ENCODE results near the gene PSMC4. TPM values are rescaled to one million over a fixed set of nuclear protein-coding genes. Genes with fewer than 3 reads are reported as not detected.

Gene PSMC4
- total RNA-seq, 4 donors from 2014 or later: 78.0 to 92.5 (median 87.7) TPM

- no peak for TF ChIP-seq POLR2A (IDR thresholded peaks at IDR 0.05)
- TF ChIP-seq CTCF (IDR thresholded peaks at IDR 0.05): no peak
- 62 to 76% methylated on average over 1 of the region's 1 CpG for WGBS, 2 donors
Measured at GRCh38 chr19:39940221-39940833, 30.6 kb upstream of the PSMC4 start.

GRCh38 chr19:39941151-39941550, 29.8 kb upstream of the PSMC4 start:
- intact Hi-C loops (cut with DNase I; ENCODE audit: low total_unique reads): no loop called here
- DNase-seq (ENCODE audit: low spot score in 2 of 2): no peak
- 48 to 60% methylated on average over 6 of the region's 6 CpGs for WGBS, 2 donors
- TF ChIP-seq CTCF (IDR thresholded peaks at IDR 0.05) (no peak), POLR2A (IDR thresholded peaks at IDR 0.05) (no peak)
- no peak overlapping the region for H3K4me3 ChIP-seq (ENCODE audit: low read depth, poor library complexity, severe bottlenecking)

More at GRCh38 chr19:39940221-39940833, 30.6 kb upstream of the PSMC4 start:
- H3K4me3 ChIP-seq (ENCODE audit: low read depth, poor library complexity, severe bottlenecking): no peak overlapping the region
- intact Hi-C loops (cut with DNase I; ENCODE audit: low total_unique reads): no loop called here
- DNase-seq (ENCODE audit: low spot score in 2 of 2): no peak

- peak in 1 of 2 donors; percentile 43 for DNase-seq (ENCODE audit: low spot score in 2 of 2)
- no peak overlapping the region for H3K4me3 ChIP-seq (ENCODE audit: low read depth, poor library complexity, severe bottlenecking)
- TF ChIP-seq CTCF (IDR thresholded peaks at IDR 0.05) (no peak), POLR2A (IDR thresholded peaks at IDR 0.05) (no peak)
- 21 to 27% methylated on average over 5 of the region's 5 CpGs for WGBS, 2 donors
- intact Hi-C loops (cut with DNase I; ENCODE audit: low total_unique reads): no loop called here
Measured at GRCh38 chr19:39941615-39942365, 29.2 kb upstream of the PSMC4 start.

GRCh38 chr19:39942366-39942730, 28.6 kb upstream of the PSMC4 start:
- intact Hi-C loops (cut with DNase I; ENCODE audit: low total_unique reads): no loop called here
- TF ChIP-seq CTCF (IDR thresholded peaks at IDR 0.05) (no peak), POLR2A (IDR thresholded peaks at IDR 0.05) (no peak)
- no peak overlapping the region for H3K4me3 ChIP-seq (ENCODE audit: low read depth, poor library complexity, severe bottlenecking)
- DNase-seq (ENCODE audit: low spot score in 2 of 2): no peak
- WGBS, 2 donors: 20 to 37% methylated on average over 4 of the region's 4 CpGs

GRCh38 chr19:39943586-39943985, 27.4 kb upstream of the PSMC4 start:
- TF ChIP-seq CTCF (IDR thresholded peaks at IDR 0.05): no peak
- TF ChIP-seq POLR2A (IDR thresholded peaks at IDR 0.05): no peak
- 88 to 89% methylated on average over 7 of the region's 7 CpGs for WGBS, 2 donors
- H3K4me3 ChIP-seq (ENCODE audit: low read depth, poor library complexity, severe bottlenecking): no peak overlapping the region
- intact Hi-C loops (cut with DNase I; ENCODE audit: low total_unique reads): no loop called here
- DNase-seq (ENCODE audit: low spot score in 2 of 2): no peak

All from lower leg skin (tissue), 4 donors.